ENCODE measurements around the gene LAMB2.

DNA sequence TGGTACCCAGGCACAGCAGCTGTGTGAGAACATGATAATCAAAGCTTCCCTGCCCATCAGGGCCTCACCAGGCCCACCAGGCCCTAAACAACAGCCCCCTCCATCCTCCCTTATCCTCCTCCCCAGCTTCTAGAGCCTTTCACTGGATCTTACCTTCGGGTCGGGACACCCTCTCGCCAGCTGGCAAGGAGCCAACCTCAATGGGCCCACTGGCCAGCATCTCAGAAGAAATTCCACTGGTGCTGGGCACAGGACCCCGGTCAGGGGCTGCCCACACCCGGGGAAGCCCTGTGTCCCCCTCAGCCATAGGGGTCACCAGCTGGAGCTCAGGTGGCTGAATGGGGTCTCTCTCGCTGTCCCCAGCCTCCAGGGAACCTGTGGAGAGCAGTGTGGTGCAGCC lies 21.5 kb downstream of the LAMB2 start:
- TF ChIP-seq, protein P1, sequence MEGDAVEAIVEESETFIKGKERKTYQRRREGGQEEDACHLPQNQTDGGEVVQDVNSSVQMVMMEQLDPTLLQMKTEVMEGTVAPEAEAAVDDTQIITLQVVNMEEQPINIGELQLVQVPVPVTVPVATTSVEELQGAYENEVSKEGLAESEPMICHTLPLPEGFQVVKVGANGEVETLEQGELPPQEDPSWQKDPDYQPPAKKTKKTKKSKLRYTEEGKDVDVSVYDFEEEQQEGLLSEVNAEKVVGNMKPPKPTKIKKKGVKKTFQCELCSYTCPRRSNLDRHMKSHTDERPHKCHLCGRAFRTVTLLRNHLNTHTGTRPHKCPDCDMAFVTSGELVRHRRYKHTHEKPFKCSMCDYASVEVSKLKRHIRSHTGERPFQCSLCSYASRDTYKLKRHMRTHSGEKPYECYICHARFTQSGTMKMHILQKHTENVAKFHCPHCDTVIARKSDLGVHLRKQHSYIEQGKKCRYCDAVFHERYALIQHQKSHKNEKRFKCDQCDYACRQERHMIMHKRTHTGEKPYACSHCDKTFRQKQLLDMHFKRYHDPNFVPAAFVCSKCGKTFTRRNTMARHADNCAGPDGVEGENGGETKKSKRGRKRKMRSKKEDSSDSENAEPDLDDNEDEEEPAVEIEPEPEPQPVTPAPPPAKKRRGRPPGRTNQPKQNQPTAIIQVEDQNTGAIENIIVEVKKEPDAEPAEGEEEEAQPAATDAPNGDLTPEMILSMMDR (IDR thresholded peaks at IDR 0.05): no peak
- no peak for TF ChIP-seq POLR2A (IDR thresholded peaks at IDR 0.05)
- no peak for TF ChIP-seq POLR2AphosphoS5 (IDR thresholded peaks at IDR 0.05)
